Osteocyte (in vitro differentiated cells): ENCODE data around the gene CRYBG1. TPM values are rescaled to one million over a fixed set of nuclear protein-coding genes. Genes with fewer than 3 reads are reported as not detected.
A peak's percentile ranks its signal among the peaks of the same experiment; 100 is the strongest.

Source experiments
- DNase-seq: peaks from one replicate; pipeline ENCODE4 v3.0.0; 2021; ENCODE audit warnings: mixed read lengths; ENCODE audit not compliant: unreplicated experiment; ENCODE audit errors: extremely low spot score
- H3K27ac Mint-ChIP-seq: one replicate; pipeline ENCODE4 v1.8.0; 2021; ENCODE audit warnings: mild to moderate bottlenecking, mixed read lengths; ENCODE audit not compliant: unreplicated experiment
- H3K27me3 Mint-ChIP-seq: one replicate; pipeline ENCODE4 v1.8.0; 2021; ENCODE audit warnings: mixed read lengths; ENCODE audit not compliant: unreplicated experiment
- H3K36me3 Mint-ChIP-seq: one replicate; pipeline ENCODE4 v1.8.0; 2021; ENCODE audit warnings: mixed read lengths; ENCODE audit not compliant: unreplicated experiment
- H3K4me1 Mint-ChIP-seq: one replicate; pipeline ENCODE4 v1.8.0; 2021; ENCODE audit warnings: mixed read lengths; ENCODE audit not compliant: unreplicated experiment
- H3K4me3 Mint-ChIP-seq: one replicate; pipeline ENCODE4 v1.8.0; 2021; ENCODE audit warnings: mild to moderate bottlenecking, moderate library complexity, mixed read lengths; ENCODE audit not compliant: unreplicated experiment
- H3K9me3 Mint-ChIP-seq: one replicate; pipeline ENCODE4 v1.8.0; 2021; ENCODE audit warnings: mixed read lengths; ENCODE audit not compliant: unreplicated experiment
- CTCF ChIP-seq: fragments of 200-600 bp; sonication (generic); IDR thresholded peaks from 2 replicates; pipeline ENCODE4 v1.5.0; 2021; ENCODE audit warnings: antibody characterized with exemption, mild to moderate bottlenecking, moderate library complexity
- total RNA-seq: library from RNA; stranded (reverse); gene quantifications from 2 replicates; pipeline ENCODE4 v1.2.1, GENCODE V29; 2021

The CRYBG1 gene
- total RNA-seq, 1 donor from 2014 or later, result 2.4 TPM

DNA sequence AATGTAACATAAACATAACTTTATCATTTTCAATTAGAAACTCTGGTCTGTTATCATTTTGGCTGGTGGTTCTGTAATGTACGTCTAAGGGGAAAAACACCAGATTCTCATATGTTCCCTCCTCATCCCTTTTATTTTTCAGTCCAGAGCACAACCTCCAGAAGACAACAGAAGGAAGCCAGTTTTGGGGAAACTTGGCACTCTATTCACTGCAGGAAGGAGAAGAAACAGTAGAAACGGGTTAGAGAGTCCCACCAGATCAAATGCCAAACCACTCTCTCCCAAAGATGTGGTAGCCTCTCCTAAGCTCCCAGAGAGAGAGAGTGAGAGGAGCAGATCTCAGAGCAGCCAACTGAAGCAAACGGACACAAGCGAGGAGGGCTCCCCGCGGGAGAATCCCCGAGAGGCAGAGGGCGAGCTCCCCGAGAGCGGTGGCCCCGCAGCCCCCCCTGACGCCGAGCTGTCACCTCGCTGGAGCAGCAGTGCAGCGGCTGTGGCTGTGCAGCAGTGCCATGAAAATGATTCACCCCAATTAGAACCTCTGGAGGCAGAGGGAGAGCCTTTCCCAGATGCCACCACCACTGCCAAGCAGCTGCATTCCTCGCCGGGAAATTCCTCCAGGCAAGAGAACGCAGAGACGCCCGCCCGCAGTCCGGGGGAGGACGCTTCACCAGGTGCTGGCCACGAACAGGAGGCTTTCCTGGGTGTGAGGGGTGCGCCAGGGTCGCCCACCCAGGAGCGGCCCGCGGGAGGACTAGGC is 151.0 kb downstream of the CRYBG1 start:
- H3K27ac Mint-ChIP-seq, result no peak overlapping the region
- H3K36me3 Mint-ChIP-seq, result no peaks in the 10 kb centered on the region
- DNase-seq, result no peak
- H3K27me3 Mint-ChIP-seq, result peaks cover 31% of the 10 kb centered on the region
- TF ChIP-seq CTCF, result no peak
- peak overlapping the region; percentile 83 for H3K4me3 Mint-ChIP-seq
- peaks cover 30% of the 10 kb centered on the region for H3K4me1 Mint-ChIP-seq
- H3K9me3 Mint-ChIP-seq, result no peaks in the 10 kb centered on the region

- peak; percentile 38 for TF ChIP-seq CTCF
- peaks cover 30% of the 10 kb centered on the region for H3K4me1 Mint-ChIP-seq
- H3K4me3 Mint-ChIP-seq, result peak overlapping the region; percentile 83
- DNase-seq, result no peak
- H3K9me3 Mint-ChIP-seq, result no peaks in the 10 kb centered on the region
- H3K36me3 Mint-ChIP-seq, result no peaks in the 10 kb centered on the region
- peak overlapping the region; percentile 81 for H3K27ac Mint-ChIP-seq
- peaks cover 26% of the 10 kb centered on the region for H3K27me3 Mint-ChIP-seq
Observed at GRCh38 chr6:106512048-106512967, 151.8 kb downstream of the CRYBG1 start.

GRCh38 chr6:106512968-106513574 is 152.6 kb downstream of the CRYBG1 start:
- no peak for DNase-seq
- peaks cover 18% of the 10 kb centered on the region for H3K27me3 Mint-ChIP-seq
- peak overlapping the region; percentile 83 for H3K4me3 Mint-ChIP-seq
- no peak for TF ChIP-seq CTCF
- H3K9me3 Mint-ChIP-seq, result no peaks in the 10 kb centered on the region
- H3K4me1 Mint-ChIP-seq, result peaks cover 32% of the 10 kb centered on the region
- no peaks in the 10 kb centered on the region for H3K36me3 Mint-ChIP-seq
- H3K27ac Mint-ChIP-seq, result peak overlapping the region; percentile 81

- Mint-ChIP-seq H3K9me3 (no peaks in the 10 kb centered on the region), H3K4me1 (peaks cover 33% of the 10 kb centered on the region), H3K4me3 (peak overlapping the region; percentile 83), H3K27me3 (peaks cover 12% of the 10 kb centered on the region), H3K27ac (no peak overlapping the region), H3K36me3 (no peaks in the 10 kb centered on the region)
- no peak for TF ChIP-seq CTCF
- DNase-seq, result no peak
Observed at GRCh38 chr6:106513808-106514582, 153.5 kb downstream of the CRYBG1 start.
